ENCODE results near the gene SUSD2. TPM values are rescaled to one million over a fixed set of nuclear protein-coding genes. Genes with fewer than 3 reads are reported as not detected.

SUSD2 gene
- total RNA-seq, 4 donors from 2014 or later = 0.82 to 2.4 (median 2.0) TPM

DNA sequence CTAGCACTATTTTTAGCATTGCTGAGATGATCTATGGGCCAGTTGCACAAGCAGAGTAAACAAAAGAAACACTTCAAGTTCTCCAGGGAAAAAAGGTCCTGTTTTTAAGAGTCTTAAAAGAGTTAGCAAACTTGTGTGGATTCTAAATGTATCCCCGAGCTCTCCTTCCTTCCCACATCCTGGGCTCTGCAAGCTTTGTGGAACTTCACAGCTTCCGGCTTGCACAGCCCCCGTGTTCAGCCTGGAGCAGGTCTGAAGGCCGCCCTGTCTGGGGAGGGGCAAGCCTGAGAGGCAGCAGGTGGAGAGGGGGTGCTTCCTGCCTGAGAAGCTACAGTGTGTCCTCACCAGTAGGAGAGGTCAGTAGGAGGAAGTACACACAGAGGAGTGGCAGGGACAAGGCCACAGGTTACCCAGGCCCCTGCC, 35.1 kb upstream of the SUSD2 start:
- TF ChIP-seq, protein P1, sequence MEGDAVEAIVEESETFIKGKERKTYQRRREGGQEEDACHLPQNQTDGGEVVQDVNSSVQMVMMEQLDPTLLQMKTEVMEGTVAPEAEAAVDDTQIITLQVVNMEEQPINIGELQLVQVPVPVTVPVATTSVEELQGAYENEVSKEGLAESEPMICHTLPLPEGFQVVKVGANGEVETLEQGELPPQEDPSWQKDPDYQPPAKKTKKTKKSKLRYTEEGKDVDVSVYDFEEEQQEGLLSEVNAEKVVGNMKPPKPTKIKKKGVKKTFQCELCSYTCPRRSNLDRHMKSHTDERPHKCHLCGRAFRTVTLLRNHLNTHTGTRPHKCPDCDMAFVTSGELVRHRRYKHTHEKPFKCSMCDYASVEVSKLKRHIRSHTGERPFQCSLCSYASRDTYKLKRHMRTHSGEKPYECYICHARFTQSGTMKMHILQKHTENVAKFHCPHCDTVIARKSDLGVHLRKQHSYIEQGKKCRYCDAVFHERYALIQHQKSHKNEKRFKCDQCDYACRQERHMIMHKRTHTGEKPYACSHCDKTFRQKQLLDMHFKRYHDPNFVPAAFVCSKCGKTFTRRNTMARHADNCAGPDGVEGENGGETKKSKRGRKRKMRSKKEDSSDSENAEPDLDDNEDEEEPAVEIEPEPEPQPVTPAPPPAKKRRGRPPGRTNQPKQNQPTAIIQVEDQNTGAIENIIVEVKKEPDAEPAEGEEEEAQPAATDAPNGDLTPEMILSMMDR (IDR thresholded peaks at IDR 0.05; ENCODE audit: low read depth) = no peak

DNA sequence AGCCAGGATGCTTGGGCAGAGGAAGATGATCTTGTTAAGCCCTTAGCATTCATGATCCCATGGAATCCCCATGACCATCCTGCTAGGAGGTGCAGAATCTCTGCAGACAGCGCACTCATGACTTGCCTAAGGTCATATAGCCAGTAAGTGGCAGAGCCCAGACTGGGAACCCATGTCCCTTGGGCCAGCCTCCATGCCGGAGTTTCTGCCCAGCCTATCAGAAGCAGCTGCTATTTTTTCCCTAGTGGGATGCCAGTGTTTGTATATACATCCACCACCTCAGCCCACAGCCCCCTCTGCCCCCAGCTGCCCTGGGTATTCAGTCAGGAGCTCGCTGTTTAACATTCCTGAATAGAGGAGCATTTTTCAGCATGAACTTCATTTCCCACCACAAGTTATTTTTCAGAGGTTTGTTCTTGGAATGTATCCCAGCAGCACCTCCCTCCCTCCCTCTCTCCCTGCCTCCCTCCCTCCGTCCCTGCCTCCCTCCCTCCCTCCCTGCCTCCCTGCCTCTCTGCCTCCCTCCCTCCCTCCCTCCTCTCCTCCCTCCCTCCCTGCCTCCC, 34.4 kb upstream of the SUSD2 start:
- TF ChIP-seq, protein P1 (IDR thresholded peaks at IDR 0.05; ENCODE audit: low read depth) = no peak

DNA sequence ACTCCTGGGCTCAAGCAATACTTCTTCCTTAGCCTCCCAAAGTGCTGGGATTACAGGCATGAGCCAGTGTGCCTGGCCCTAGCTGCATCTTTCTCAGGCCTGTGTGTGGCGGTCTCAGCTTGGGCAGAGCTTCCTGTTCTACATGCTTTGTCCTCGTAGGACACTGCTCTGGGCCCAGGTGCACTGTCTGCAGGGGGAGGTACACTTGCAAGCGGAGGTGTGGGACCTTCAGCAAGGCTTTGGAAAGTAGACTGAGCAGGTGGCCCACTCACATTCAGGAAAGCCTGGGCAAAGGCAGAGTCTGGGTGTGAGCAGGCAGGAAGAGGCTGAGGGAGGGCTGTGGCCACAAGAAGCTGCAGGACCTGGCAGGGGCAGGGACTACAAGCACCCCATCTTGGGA, 33.6 kb upstream of the SUSD2 start:
- TF ChIP-seq, protein P1 (IDR thresholded peaks at IDR 0.05; ENCODE audit: low read depth) = no peak

DNA sequence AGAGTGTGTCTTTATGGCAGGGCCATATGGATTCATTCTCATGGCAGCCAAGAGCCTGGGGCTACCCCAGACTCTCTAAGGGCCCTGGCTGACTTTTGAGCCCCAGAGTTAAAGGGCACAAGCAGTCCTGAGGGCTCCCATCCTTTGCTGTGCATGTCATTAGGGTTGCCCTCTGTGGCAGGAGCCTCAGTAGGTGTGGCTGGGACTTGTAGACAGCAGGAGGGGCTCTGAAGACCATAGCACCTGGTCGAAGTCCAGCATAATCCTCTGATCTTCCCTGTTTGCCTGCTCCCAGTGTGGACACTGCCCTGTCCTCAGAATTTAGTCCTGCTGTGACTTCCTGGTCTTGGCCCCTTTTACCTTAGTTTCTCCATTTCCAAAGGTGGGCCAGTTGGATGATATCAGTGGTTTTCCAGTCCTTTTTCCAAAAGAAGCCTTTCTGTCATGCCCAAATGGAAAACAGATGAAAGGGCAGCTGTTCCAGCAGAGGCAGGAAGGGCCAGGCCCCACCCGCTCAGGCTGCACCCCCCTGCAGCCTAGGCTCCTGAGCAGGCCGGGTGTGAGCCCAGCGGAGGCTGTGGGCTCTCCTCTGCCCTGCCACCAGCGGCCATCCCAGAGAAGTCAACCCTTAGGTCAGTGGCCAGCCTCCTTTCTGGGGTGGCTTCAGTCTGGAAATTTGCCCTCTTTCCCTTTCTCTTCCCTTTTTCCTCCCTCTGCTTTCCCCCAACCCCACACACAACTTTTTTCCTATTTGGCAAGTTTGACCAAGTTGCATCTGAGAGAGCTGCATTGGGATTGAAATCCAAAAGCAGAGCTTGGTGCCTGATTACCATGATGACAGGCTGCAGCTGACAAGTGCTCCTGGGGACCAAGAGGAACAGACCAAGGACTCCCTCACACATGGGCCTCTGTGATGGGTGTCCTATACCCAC, 32.8 kb upstream of the SUSD2 start:
- TF ChIP-seq, protein P1 (IDR thresholded peaks at IDR 0.05; ENCODE audit: low read depth) = no peak

DNA sequence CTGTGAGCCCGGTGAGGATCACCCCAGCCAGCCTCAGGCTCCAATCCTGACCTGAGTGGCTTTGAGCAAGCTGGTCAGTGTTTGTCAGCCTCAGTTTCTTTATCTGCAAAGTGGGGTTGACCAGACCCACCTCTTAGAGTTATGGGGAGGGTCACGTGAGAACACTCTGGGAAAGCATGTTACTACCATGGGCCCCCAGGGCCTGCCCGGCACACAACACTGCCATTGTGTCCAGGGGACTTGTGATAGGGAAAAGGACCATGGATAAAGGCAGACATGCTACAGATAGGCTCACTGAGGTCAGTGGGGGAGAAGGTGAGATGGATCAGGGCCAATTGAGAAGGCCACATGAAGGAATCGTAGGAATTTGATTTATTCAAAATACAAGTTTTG, 32.1 kb upstream of the SUSD2 start:
- TF ChIP-seq, protein P1 (IDR thresholded peaks at IDR 0.05; ENCODE audit: low read depth) = no peak

- TF ChIP-seq, protein P1 (IDR thresholded peaks at IDR 0.05; ENCODE audit: low read depth) = no peak
Observed at GRCh38 chr22:24153353-24153752, 27.9 kb upstream of the SUSD2 start.

DNA sequence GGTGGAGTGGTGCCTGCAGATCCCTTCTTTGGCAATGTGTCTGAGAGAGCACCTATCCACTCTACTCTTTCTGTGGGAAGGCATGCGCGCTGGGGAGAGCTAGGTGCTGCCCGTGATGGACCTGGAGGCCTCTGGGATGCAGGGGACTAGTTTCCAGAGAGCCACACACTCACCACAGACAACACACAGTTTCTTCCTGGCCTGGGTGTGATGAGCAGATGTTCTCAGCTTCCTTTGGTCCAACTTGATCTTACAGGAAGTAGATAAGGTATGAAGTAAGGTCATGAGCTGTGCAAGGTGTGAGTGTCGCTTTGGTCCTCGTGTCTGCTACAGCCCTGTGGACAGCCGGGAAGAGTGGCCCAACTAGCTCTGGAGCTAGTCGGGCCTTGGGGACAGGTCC, 27.3 kb upstream of the SUSD2 start:
- TF ChIP-seq, protein P1 (IDR thresholded peaks at IDR 0.05; ENCODE audit: low read depth) = no peak
